Suprapubic skin (tissue), 4 donors: ENCODE results near the gene SRSF7.

Source experiments
- CTCF ChIP-seq, 2 donors: fragments of 200-600 bp in 1 of 2; fragments of 450-650 bp in 1 of 2; sonication (generic) in 1 of 2; IDR thresholded peaks; one replicate each; pipeline ENCODE4 v1.5.1; 2016 to 2019; ENCODE audit warnings: antibody characterized with exemption in 2 of 2, mild to moderate bottlenecking in 1 of 2, moderate library complexity in 1 of 2
- EP300 ChIP-seq: sonication (generic); formaldehyde crosslinking; IDR thresholded peaks from one replicate; pipeline ENCODE4 v1.6.1; 2017; ENCODE audit warnings: antibody characterized with exemption
- POLR2A ChIP-seq, 2 donors: fragments of 450-650 bp; IDR thresholded peaks; one replicate each; pipeline ENCODE4 v1.6.1; 2017; ENCODE audit warnings: antibody characterized with exemption in 2 of 2, mild to moderate bottlenecking in 2 of 2, moderate library complexity in 2 of 2
- POLR2AphosphoS5 ChIP-seq, 3 donors: sonication (generic); formaldehyde crosslinking; IDR thresholded peaks; one replicate each; pipeline ENCODE4 v1.6.1; 2017; ENCODE audit warnings: antibody characterized with exemption in 3 of 3

DNA sequence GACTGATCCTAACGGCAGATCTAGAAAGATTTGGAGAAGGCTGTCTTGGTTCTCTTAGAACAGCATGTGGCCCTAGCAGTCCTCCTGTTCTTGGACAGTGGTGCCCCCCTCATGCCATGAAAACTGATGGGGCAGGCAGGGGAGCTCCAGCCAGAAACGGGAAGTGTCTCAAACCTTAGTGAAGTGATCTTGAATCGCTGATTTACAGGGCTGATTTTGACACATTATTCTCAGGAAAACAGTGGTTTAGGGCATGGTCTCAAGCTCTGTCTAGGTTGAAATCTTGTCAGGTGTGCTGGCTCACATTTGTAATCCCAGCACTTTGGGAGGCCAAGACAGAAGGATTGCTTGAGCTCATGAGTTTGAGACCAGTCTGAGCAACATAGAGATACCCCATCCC is 37.8 kb downstream of the SRSF7 start:
- TF ChIP-seq CTCF (IDR thresholded peaks at IDR 0.05) (no peak), POLR2AphosphoS5 (IDR thresholded peaks at IDR 0.05) (no peak), EP300 (no peak), POLR2A (IDR thresholded peaks at IDR 0.05) (no peak)
